Hepatic stellate cell (primary cell): ENCODE measurements around the gene HOXA7.
A peak's percentile ranks its signal among the peaks of the same experiment; 100 is the strongest.

Experiments used
- DNase-seq: peaks from one replicate; pipeline ENCODE4 v3.0.0; 2011; ENCODE audit warnings: low spot score

HOXA7 gene

GRCh38 chr7:27133409-27134231 is 22.9 kb downstream of the HOXA7 start:
- DNase-seq = no peak

GRCh38 chr7:27132978-27133377 is 23.5 kb downstream of the HOXA7 start:
- no peak for DNase-seq

GRCh38 chr7:27132214-27132613 is 24.3 kb downstream of the HOXA7 start:
- DNase-seq = no peak

- no peak for DNase-seq
Observed at GRCh38 chr7:27131390-27131819, 25.1 kb downstream of the HOXA7 start.

GRCh38 chr7:27130540-27131389 is 25.7 kb downstream of the HOXA7 start, which contains the start of gene HOXA4:
HOXA4 (minus strand) TSS chr7:27130757; CDS start chr7:27130733, 24 bp downstream.
- DNase-seq = peak; percentile 97

- peak; percentile 57 for DNase-seq
Observed at GRCh38 chr7:27129729-27130539, 26.5 kb downstream of the HOXA7 start.

GRCh38 chr7:27128776-27129728 is 27.4 kb downstream of the HOXA7 start:
- DNase-seq = no peak

GRCh38 chr7:27128034-27128433 is 28.4 kb downstream of the HOXA7 start:
- DNase-seq = no peak

- DNase-seq = no peak
Observed at GRCh38 chr7:27126596-27127327, 29.7 kb downstream of the HOXA7 start.

GRCh38 chr7:27125986-27126394 is 30.5 kb downstream of the HOXA7 start:
- no peak for DNase-seq

- DNase-seq = no peak
Observed at GRCh38 chr7:27124902-27125689, 31.4 kb downstream of the HOXA7 start.

GRCh38 chr7:27124096-27124901 is 32.2 kb downstream of the HOXA7 start:
- DNase-seq = no peak

GRCh38 chr7:27123477-27124053 is 32.9 kb downstream of the HOXA7 start:
- DNase-seq = no peak

- DNase-seq = no peak
Observed at GRCh38 chr7:27123007-27123476, 33.4 kb downstream of the HOXA7 start.

- DNase-seq = no peak
Observed at GRCh38 chr7:27122077-27122910, 34.2 kb downstream of the HOXA7 start.

- DNase-seq = no peak
Observed at GRCh38 chr7:27121684-27122076, 34.8 kb downstream of the HOXA7 start.

GRCh38 chr7:27119412-27119911 is 37.0 kb downstream of the HOXA7 start:
- no peak for DNase-seq
